OCI-LY3 (cell line): Measurements from ENCODE around the gene KAZN.

Experiments
- EZH2phosphoT487 ChIP-seq: fragments of 200-600 bp; shearing (Covaris generic); IDR thresholded peaks from 2 replicates; pipeline ENCODE4 v1.6.1; 2018; ENCODE audit warnings: antibody characterized with exemption, mixed run types, low read depth
- TF ChIP-seq, protein P1 (sequence below): fragments of 200-600, 300-600 bp; sonication (generic); IDR thresholded peaks from 2 replicates; pipeline ENCODE4 v1.5.1; 2014; ENCODE audit warnings: antibody characterized with exemption, low read length, low read depth

DNA sequence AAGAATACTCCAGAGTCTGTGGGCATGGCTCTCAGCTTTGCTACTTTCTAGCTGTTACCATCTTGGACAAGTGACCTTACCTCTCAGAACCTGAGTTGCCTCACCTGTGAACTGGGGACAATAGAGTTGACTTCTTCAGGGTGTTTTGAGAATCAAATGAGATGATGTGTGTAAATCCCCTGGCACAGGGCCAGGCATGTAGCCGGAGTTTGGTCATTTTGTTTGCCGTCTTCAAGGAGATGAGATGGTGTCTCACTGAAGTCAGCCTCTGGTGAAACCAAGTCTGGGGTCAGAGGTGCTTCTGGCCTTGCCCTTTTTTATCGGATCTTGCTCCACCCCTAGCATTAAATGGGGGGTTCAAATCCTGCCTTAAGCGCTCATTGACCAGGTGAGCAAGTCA, 405.9 kb downstream of the KAZN start:
- TF ChIP-seq, protein P1, sequence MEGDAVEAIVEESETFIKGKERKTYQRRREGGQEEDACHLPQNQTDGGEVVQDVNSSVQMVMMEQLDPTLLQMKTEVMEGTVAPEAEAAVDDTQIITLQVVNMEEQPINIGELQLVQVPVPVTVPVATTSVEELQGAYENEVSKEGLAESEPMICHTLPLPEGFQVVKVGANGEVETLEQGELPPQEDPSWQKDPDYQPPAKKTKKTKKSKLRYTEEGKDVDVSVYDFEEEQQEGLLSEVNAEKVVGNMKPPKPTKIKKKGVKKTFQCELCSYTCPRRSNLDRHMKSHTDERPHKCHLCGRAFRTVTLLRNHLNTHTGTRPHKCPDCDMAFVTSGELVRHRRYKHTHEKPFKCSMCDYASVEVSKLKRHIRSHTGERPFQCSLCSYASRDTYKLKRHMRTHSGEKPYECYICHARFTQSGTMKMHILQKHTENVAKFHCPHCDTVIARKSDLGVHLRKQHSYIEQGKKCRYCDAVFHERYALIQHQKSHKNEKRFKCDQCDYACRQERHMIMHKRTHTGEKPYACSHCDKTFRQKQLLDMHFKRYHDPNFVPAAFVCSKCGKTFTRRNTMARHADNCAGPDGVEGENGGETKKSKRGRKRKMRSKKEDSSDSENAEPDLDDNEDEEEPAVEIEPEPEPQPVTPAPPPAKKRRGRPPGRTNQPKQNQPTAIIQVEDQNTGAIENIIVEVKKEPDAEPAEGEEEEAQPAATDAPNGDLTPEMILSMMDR, result no peak
- TF ChIP-seq EZH2phosphoT487, result no peak
